ENCODE data around the gene NOS1AP. TPM values are rescaled to one million over a fixed set of nuclear protein-coding genes. Genes with fewer than 3 reads are reported as not detected.

Gene NOS1AP
- total and polyA plus RNA-seq, 9 of the 15 experiments (the other 6 are each of a cell fraction or from before 2014, with no cell fraction given) = 0.07 to 1.5 (median 0.22) TPM

DNA sequence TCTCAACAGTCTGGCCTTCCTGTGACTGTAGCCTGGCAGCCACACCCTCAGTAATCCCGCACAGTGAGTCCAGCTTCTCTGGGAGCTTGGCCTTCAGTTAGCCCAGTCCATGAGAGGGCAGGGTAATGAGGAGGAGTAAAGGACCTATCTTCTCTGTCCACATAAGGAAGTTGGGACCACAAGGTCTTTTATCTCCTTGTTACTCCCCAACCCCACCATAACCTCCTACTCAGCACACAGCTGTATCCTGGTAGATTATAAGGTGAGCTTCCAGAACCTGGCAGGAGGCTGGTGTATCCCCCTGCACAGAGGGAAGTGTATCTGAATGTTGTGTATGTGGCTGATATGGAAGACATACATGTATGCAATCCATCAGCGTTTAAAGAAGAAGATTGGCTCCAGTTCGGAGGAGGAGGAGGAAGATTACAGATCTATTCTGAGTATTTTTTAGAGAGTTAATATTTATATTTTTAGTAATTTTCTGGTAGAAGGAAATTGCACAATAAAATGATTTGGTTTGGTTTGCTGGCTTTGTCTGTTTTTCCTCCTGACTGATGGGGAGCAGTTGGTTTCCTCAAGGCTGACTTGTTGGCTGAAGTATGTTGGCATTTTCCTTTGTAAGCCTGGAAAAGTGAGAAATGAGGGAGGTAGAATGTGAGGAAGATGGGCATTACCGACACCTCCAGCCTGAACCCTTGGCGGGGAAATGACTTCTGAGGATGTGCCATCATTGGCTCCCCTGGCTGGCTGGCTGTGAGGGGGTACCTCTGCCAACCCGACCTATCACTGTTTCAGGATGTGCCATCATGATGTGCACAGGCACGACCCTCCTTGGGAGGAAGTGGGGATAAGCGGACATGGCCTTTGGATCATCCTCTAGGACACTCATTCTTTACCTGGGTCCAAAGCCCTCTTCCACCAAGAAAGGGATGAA, 317.1 kb downstream of the NOS1AP start (continued):
- TF ChIP-seq, protein P1, sequence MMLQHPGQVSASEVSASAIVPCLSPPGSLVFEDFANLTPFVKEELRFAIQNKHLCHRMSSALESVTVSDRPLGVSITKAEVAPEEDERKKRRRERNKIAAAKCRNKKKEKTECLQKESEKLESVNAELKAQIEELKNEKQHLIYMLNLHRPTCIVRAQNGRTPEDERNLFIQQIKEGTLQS (IDR thresholded peaks at IDR 0.05) = no peak; the same call in 1 of the 2 replicates
- TF ChIP-seq, protein P1 (CRISPR knock-in tag; conservative IDR thresholded peaks at IDR 0.05) = peak; percentile 59; the same call in 1 of the 2 replicates
- no peak for TF ChIP-seq KLF6 (CRISPR knock-in tag; IDR thresholded peaks at IDR 0.05; ENCODE audit: borderline replicate concordance)
- no peak for TF ChIP-seq SIN3A (IDR thresholded peaks at IDR 0.05; ENCODE audit: borderline replicate concordance in 2 of 2, control insufficient read depth in 1 of 2, low read depth in 2 of 2, low read length in 2 of 2)
- no peak for TF ChIP-seq CHCHD3 (CRISPR knock-in tag; IDR thresholded peaks at IDR 0.05)
- no peak for TF ChIP-seq ZNF655 (CRISPR knock-in tag; IDR thresholded peaks at IDR 0.05)
- TF ChIP-seq CEBPZ (IDR thresholded peaks at IDR 0.05; ENCODE audit: borderline replicate concordance, low read depth, low read length) = no peak
- TF ChIP-seq ZNF696 (CRISPR knock-in tag; conservative IDR thresholded peaks at IDR 0.05) = no peak
- no peak; a peak in 1 of 4 replicates for TF ChIP-seq NONO (IDR thresholded peaks at IDR 0.05; ENCODE audit: low read depth in 2 of 2, low read length in 1 of 2)
- peak; percentile 96 for TF ChIP-seq TAL1 (IDR thresholded peaks at IDR 0.05)
- TF ChIP-seq BACH1 (tag; IDR thresholded peaks at IDR 0.05) = no peak
- peak; percentile 32 for TF ChIP-seq BRD9 (IDR thresholded peaks at IDR 0.05; ENCODE audit: low read depth, partially characterized antibody)
- TF ChIP-seq CTCFL (IDR thresholded peaks at IDR 0.05; ENCODE audit: borderline replicate concordance, insufficient read depth, low read depth, low read length, poor library complexity, severe bottlenecking) = no peak
- no peak for TF ChIP-seq USF2 (CRISPR knock-in tag; IDR thresholded peaks at IDR 0.05)
